HepG2 (cell line): ENCODE measurements around the gene ARFGAP3. TPM values are rescaled to one million over a fixed set of nuclear protein-coding genes. Genes with fewer than 3 reads are reported as not detected.

ENCODE experiments used
- GABPB1 ChIP-seq: IDR thresholded peaks from 2 replicates; pipeline ENCODE4 v1.6.1; 2016; ENCODE audit warnings: mild to moderate bottlenecking, missing genetic modification reagents, moderate library complexity, missing compliant biosample characterization
- HNRNPK ChIP-seq: fragments of 200-400 bp; formaldehyde crosslinking; IDR thresholded peaks from 2 replicates; pipeline ENCODE4 v1.6.1; 2018; ENCODE audit warnings: low read length, low read depth, moderate library complexity, mild to moderate bottlenecking; ENCODE audit not compliant: poor library complexity, severe bottlenecking
- KLF6 ChIP-seq: IDR thresholded peaks from 2 replicates; pipeline ENCODE4 v1.8.0; 2016; ENCODE audit warnings: missing biosample characterization, missing genetic modification reagents
- KLF9 ChIP-seq: IDR thresholded peaks from 2 replicates; pipeline ENCODE4 v1.6.1; 2016; ENCODE audit warnings: low read depth
- NFE2L2 ChIP-seq: fragments of 150-350 bp; IDR thresholded peaks from 2 replicates; pipeline ENCODE4 v1.6.1; 2014; ENCODE audit warnings: low read length
- SP4 ChIP-seq: sonication (generic); formaldehyde crosslinking; IDR thresholded peaks from 2 replicates; pipeline ENCODE4 v1.8.1; 2023; ENCODE audit warnings: mild to moderate bottlenecking, missing genetic modification reagents
- THAP11 ChIP-seq: IDR thresholded peaks from 2 replicates; pipeline ENCODE4 v1.6.1; 2016; ENCODE audit warnings: missing biosample characterization, missing genetic modification reagents
- ZFP1 ChIP-seq: IDR thresholded peaks from 2 replicates; pipeline ENCODE4 v1.6.1; 2016
- ZKSCAN8 ChIP-seq: IDR thresholded peaks from 2 replicates; pipeline ENCODE4 v1.6.1; 2016; ENCODE audit warnings: borderline replicate concordance, missing genetic modification reagents, missing compliant biosample characterization
- ZNF12 ChIP-seq: sonication (generic); formaldehyde crosslinking; IDR thresholded peaks from 2 replicates; pipeline ENCODE4 v1.5.0; 2020; ENCODE audit warnings: missing genetic modification reagents
- ZNF468 ChIP-seq: sonication (generic); formaldehyde crosslinking; IDR thresholded peaks from 2 replicates; pipeline ENCODE4 v1.8.0; 2022; ENCODE audit warnings: mild to moderate bottlenecking, moderate library complexity, missing genetic modification reagents
- ZNF558 ChIP-seq: sonication (generic); formaldehyde crosslinking; IDR thresholded peaks from 2 replicates; pipeline ENCODE4 v1.9.0; 2022; ENCODE audit warnings: mild to moderate bottlenecking, missing genetic modification reagents, borderline replicate concordance
- polyA plus RNA-seq, 8 experiments: library from polyadenylated mRNA; depleted of rRNA in 3 of 8; stranded (reverse) in 7 of 8; unstranded in 1 of 8; fragments of >200 nt; fragmentation: Illumina TruSeq in 4 of 8; extraction: Trizol in 4 of 8; gene quantifications; 2 replicates each; pipeline versions ENCODE4 v1.2.1 to v1.2.3, GENCODE V29; 2011 to 2016; ENCODE audit warnings: low read depth in 4 of 8, missing spikeins in 1 of 8, mixed read lengths in 1 of 8; ENCODE audit not compliant: insufficient read depth in 1 of 8
- total RNA-seq, 5 experiments: library from RNA; depleted of rRNA; stranded (reverse); fragments of >200 nt; fragmentation: Illumina TruSeq; extraction: Trizol; gene quantifications; 2 replicates each; pipeline ENCODE4 v1.2.3, GENCODE V29; 2016; ENCODE audit warnings: low read depth in 1 of 5
- TF ChIP-seq, protein P1 (sequence below): sonication (generic); formaldehyde crosslinking; IDR thresholded peaks from 2 replicates; pipeline ENCODE4 v1.4.0; 2020; ENCODE audit warnings: mild to moderate bottlenecking, missing genetic modification reagents
- TF ChIP-seq, protein P2 (sequence below): sonication (generic); formaldehyde crosslinking; IDR thresholded peaks from 2 replicates; pipeline ENCODE4 v1.4.0; 2020; ENCODE audit warnings: missing genetic modification reagents, mild to moderate bottlenecking, borderline replicate concordance
- TF ChIP-seq, protein P3 (sequence below), 2 experiments: fragments of 450-650 bp in 1 of 2; sonication (generic) in 1 of 2; formaldehyde crosslinking; IDR thresholded peaks; 2 replicates each; pipeline versions ENCODE4 v1.5.0 to v1.8.0; 2020 to 2022; ENCODE audit warnings: mild to moderate bottlenecking in 1 of 2, missing genetic modification reagents in 1 of 2
- TF ChIP-seq, protein P4 (sequence below): sonication (generic); formaldehyde crosslinking; conservative IDR thresholded peaks from 2 replicates; pipeline ENCODE4 v1.4.0; 2020; ENCODE audit warnings: missing genetic modification reagents

Gene ARFGAP3
- total and polyA plus RNA-seq, 2 of the 13 experiments (the other 11 are each of a cell fraction or from before 2014, with no cell fraction given), result 41.7 to 61.6 TPM

DNA sequence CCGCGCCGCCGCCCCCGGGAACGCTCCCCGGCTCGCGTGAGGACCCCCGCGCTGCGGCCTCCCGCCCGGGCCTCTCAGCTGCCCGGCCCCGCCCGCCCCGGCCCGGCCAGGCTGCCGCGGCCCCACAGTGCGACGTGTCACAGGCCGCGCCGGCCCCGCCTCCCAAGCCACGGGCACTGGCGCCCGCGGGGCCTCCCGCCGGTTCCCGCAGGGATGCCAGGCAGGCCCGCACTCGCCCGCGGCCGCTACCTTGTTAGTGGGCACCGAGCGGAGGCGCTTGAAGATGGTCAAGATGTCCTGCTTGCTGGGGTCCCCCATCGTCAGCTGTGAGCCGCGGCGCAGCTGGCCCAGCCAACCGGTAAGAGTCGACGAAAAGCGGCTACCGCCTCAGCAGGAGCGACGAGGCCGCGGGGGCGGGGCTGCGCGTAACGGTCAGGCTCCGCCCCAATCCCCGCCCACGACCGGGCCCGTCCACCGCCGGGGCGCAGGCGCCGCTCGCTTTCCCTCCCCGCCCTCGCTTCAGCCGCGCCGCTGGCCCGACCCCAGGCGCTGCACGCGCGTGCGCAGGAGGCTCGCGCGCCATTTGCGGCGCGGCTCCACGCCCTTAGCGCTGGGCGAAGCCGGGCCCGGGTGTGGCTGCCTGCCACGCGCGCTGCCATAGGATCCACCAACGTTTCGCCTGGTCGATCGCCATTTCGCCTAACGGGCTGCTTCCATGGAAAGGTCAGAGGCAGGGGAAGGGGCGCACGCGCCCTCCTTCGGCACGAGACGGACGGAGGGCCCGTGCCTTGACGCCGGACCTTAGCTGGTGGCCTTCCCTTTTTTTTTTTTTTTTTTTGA is at the start of gene ARFGAP3 (continued):
- TF ChIP-seq, protein P1, sequence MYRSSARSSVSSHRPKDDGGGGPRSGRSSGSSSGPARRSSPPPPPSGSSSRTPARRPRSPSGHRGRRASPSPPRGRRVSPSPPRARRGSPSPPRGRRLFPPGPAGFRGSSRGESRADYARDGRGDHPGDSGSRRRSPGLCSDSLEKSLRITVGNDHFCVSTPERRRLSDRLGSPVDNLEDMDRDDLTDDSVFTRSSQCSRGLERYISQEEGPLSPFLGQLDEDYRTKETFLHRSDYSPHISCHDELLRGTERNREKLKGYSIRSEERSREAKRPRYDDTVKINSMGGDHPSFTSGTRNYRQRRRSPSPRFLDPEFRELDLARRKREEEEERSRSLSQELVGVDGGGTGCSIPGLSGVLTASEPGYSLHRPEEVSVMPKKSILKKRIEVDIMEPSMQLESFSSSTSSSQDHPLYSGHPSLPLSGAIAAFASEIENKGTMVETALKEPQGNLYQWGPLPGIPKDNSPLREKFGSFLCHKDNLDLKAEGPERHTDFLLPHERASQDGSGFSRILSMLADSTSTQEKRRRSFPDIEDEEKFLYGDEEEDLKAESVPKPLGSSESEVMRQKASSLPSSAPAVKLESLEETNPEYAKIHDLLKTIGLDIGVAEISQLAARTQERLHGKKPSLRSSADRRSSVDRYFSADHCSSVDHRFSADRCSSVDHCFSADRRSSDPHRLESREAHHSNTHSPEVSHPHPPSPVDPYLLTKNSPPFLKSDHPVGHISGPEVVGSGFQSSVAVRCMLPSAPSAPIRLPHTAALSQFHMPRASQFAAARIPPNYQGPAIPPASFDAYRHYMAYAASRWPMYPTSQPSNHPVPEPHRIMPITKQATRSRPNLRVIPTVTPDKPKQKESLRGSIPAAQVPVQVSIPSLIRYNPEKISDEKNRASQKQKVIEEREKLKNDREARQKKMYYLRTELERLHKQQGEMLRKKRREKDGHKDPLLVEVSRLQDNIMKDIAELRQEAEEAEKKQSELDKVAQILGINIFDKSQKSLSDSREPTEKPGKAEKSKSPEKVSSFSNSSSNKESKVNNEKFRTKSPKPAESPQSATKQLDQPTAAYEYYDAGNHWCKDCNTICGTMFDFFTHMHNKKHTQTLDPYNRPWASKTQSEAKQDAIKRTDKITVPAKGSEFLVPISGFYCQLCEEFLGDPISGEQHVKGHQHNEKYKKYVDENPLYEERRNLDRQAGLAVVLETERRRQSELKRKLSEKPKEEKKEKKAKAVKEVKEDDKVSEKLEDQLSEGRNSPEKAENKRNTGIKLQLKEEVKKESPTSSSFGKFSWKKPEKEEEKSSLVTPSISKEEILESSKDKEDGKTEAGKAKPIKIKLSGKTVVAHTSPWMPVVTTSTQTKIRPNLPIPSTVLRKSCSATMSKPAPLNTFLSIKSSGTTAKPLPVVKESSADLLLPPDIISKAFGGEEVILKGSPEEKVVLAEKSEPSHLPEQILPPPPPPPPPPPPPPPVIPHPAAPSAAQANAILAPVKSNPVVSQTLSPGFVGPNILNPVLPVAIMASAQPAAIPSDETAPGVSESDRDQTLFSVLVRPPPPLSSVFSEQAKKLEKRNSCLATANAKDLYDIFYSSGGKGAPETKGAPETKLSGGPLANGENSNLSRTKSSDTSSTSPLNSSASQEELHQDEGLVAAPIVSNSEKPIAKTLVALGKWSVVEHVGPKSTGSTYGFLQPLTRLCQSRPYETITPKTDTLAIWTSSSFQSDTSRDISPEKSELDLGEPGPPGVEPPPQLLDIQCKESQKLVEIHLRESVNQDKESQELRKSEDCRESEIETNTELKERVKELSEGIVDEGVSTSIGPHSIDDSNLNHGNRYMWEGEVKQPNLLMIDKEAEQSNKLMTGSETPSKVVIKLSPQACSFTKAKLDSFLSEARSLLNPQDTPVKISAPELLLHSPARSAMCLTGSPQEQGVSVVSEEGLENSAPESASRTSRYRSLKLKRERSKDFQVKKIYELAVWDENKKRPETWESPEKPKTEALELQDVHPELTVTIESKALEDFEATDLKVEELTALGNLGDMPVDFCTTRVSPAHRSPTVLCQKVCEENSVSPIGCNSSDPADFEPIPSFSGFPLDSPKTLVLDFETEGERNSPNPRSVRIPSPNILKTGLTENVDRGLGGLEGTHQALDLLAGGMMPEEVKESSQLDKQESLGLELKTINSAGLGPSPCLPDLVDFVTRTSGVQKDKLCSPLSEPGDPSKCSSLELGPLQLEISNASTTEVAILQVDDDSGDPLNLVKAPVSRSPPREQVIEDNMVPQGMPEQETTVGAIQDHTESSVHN (CRISPR knock-in tag), result peak; percentile 62; the same call in 1 of the 2 replicates
- TF ChIP-seq KLF6 (CRISPR knock-in tag) (0 out of 2 replicates have a peak, but pooled peaks have one; percentile 64), SP4 (CRISPR knock-in tag) (peak; percentile 95), KLF9 (CRISPR knock-in tag) (no peak), ZKSCAN8 (CRISPR knock-in tag) (no peak), GABPB1 (CRISPR knock-in tag) (peak; percentile 66), ZFP1 (no peak; the same call in 1 of the 2 replicates), HNRNPK (peak; percentile 66), ZNF558 (peak; percentile 88; the same call in 1 of the 2 replicates), THAP11 (CRISPR knock-in tag) (peak; percentile 63; the same call in 1 of the 2 replicates), ZNF12 (CRISPR knock-in tag) (no peak; the same call in 1 of the 2 replicates), ZNF468 (CRISPR knock-in tag) (no peak), NFE2L2 (no peak)
- TF ChIP-seq, protein P2, sequence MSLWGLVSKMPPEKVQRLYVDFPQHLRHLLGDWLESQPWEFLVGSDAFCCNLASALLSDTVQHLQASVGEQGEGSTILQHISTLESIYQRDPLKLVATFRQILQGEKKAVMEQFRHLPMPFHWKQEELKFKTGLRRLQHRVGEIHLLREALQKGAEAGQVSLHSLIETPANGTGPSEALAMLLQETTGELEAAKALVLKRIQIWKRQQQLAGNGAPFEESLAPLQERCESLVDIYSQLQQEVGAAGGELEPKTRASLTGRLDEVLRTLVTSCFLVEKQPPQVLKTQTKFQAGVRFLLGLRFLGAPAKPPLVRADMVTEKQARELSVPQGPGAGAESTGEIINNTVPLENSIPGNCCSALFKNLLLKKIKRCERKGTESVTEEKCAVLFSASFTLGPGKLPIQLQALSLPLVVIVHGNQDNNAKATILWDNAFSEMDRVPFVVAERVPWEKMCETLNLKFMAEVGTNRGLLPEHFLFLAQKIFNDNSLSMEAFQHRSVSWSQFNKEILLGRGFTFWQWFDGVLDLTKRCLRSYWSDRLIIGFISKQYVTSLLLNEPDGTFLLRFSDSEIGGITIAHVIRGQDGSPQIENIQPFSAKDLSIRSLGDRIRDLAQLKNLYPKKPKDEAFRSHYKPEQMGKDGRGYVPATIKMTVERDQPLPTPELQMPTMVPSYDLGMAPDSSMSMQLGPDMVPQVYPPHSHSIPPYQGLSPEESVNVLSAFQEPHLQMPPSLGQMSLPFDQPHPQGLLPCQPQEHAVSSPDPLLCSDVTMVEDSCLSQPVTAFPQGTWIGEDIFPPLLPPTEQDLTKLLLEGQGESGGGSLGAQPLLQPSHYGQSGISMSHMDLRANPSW, result no peak
- TF ChIP-seq, protein P3, sequence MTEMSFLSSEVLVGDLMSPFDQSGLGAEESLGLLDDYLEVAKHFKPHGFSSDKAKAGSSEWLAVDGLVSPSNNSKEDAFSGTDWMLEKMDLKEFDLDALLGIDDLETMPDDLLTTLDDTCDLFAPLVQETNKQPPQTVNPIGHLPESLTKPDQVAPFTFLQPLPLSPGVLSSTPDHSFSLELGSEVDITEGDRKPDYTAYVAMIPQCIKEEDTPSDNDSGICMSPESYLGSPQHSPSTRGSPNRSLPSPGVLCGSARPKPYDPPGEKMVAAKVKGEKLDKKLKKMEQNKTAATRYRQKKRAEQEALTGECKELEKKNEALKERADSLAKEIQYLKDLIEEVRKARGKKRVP (CRISPR knock-in tag; IDR thresholded peaks at IDR 0.05), result peak in 1 of 2 experiments; percentile 56; a peak in 1 of 4 replicates
- TF ChIP-seq, protein P4, sequence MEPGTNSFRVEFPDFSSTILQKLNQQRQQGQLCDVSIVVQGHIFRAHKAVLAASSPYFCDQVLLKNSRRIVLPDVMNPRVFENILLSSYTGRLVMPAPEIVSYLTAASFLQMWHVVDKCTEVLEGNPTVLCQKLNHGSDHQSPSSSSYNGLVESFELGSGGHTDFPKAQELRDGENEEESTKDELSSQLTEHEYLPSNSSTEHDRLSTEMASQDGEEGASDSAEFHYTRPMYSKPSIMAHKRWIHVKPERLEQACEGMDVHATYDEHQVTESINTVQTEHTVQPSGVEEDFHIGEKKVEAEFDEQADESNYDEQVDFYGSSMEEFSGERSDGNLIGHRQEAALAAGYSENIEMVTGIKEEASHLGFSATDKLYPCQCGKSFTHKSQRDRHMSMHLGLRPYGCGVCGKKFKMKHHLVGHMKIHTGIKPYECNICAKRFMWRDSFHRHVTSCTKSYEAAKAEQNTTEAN (CRISPR knock-in tag), result peak; percentile 86; the same call in 1 of the 2 replicates
